ENCODE data around the gene ARL6IP1. TPM values are rescaled to one million over a fixed set of nuclear protein-coding genes. Genes with fewer than 3 reads are reported as not detected.

ARL6IP1 gene
- total RNA-seq, 1 donor from 2014 or later: 128 TPM

GRCh38 chr16:18809165-18809564 lies 7.8 kb upstream of the ARL6IP1 start:
- peaks cover 37% of the 10 kb centered on the region for H3K36me3 ChIP-seq (ENCODE audit: insufficient read depth, low read length)
- H3K4me3 ChIP-seq (ENCODE audit: insufficient read depth, low read depth, low read length): no peak overlapping the region
- TF ChIP-seq CTCF (IDR thresholded peaks at IDR 0.05; ENCODE audit: insufficient read depth, low read depth, low read length) (no peak), EZH2 (IDR thresholded peaks at IDR 0.05; ENCODE audit: insufficient read depth, low read length) (no peak)
- Mint-ChIP-seq H3K4me1 (ENCODE audit: low read depth, unreplicated experiment) (peaks cover 14% of the 10 kb centered on the region), H3K27ac (ENCODE audit: unreplicated experiment) (no peak overlapping the region), H3K4me3 (ENCODE audit: unreplicated experiment) (no peak overlapping the region), H3K27me3 (ENCODE audit: low read depth, unreplicated experiment) (peaks cover 1% of the 10 kb centered on the region), H3K36me3 (ENCODE audit: low read depth, unreplicated experiment) (peaks cover 23% of the 10 kb centered on the region), H3K9me3 (ENCODE audit: unreplicated experiment) (no peaks in the 10 kb centered on the region)
- peaks cover 2% of the 10 kb centered on the region for H3K4me1 ChIP-seq (ENCODE audit: insufficient read depth, low read length)
- no peaks in the 10 kb centered on the region for H4K20me1 ChIP-seq (ENCODE audit: insufficient read depth, low read length)
- H3K9me3 ChIP-seq (ENCODE audit: insufficient read depth, low read depth, low read length): no peaks in the 10 kb centered on the region
- no peak overlapping the region for H2AFZ ChIP-seq (ENCODE audit: low read depth, low read length)
- DNase-seq (ENCODE audit: low read depth) (no peak), FAIRE-seq (no peak)
- no peak overlapping the region for H3K4me2 ChIP-seq (ENCODE audit: low read length)
- H3K9ac ChIP-seq (ENCODE audit: low read length): no peak overlapping the region
- no peaks in the 10 kb centered on the region for H3K27me3 ChIP-seq (ENCODE audit: insufficient read depth, low read length)
- peaks cover 9% of the 10 kb centered on the region for H3K79me2 ChIP-seq (ENCODE audit: insufficient read depth, low read length)
- no peak overlapping the region for H3K27ac ChIP-seq (ENCODE audit: low read depth, low read length)

GRCh38 chr16:18805257-18805773 lies 4.0 kb upstream of the ARL6IP1 start:
- Histone ChIP-seq H4K20me1 (ENCODE audit: insufficient read depth, low read length) (peaks cover 9% of the 10 kb centered on the region), H3K4me2 (ENCODE audit: low read length) (no peak overlapping the region), H3K9ac (ENCODE audit: low read length) (no peak overlapping the region), H3K27ac (ENCODE audit: low read depth, low read length) (no peak overlapping the region), H2AFZ (ENCODE audit: low read depth, low read length) (no peak overlapping the region), H3K4me3 (ENCODE audit: insufficient read depth, low read depth, low read length) (no peak overlapping the region), H3K36me3 (ENCODE audit: insufficient read depth, low read length) (peaks cover 20% of the 10 kb centered on the region), H3K9me3 (ENCODE audit: insufficient read depth, low read depth, low read length) (no peaks in the 10 kb centered on the region), H3K79me2 (ENCODE audit: insufficient read depth, low read length) (peaks cover 19% of the 10 kb centered on the region), H3K27me3 (ENCODE audit: insufficient read depth, low read length) (no peaks in the 10 kb centered on the region), H3K4me1 (ENCODE audit: insufficient read depth, low read length) (peaks cover 15% of the 10 kb centered on the region)
- peaks cover 12% of the 10 kb centered on the region for H3K36me3 Mint-ChIP-seq (ENCODE audit: low read depth, unreplicated experiment)
- FAIRE-seq (no peak), DNase-seq (ENCODE audit: low read depth) (no peak)
- no peak overlapping the region for H3K27ac Mint-ChIP-seq (ENCODE audit: unreplicated experiment)
- peaks cover 1% of the 10 kb centered on the region for H3K27me3 Mint-ChIP-seq (ENCODE audit: low read depth, unreplicated experiment)
- TF ChIP-seq EZH2 (IDR thresholded peaks at IDR 0.05; ENCODE audit: insufficient read depth, low read length) (no peak), CTCF (IDR thresholded peaks at IDR 0.05; ENCODE audit: insufficient read depth, low read depth, low read length) (no peak)
- peaks cover 26% of the 10 kb centered on the region for H3K4me1 Mint-ChIP-seq (ENCODE audit: low read depth, unreplicated experiment)
- no peaks in the 10 kb centered on the region for H3K9me3 Mint-ChIP-seq (ENCODE audit: unreplicated experiment)
- H3K4me3 Mint-ChIP-seq (ENCODE audit: unreplicated experiment): no peak overlapping the region

- peak overlapping the region; percentile 41 for H3K27ac ChIP-seq (ENCODE audit: low read depth, low read length)
- H3K4me3 Mint-ChIP-seq (ENCODE audit: unreplicated experiment): peak overlapping the region; percentile 17
- peak overlapping the region; percentile 54 for H3K27ac Mint-ChIP-seq (ENCODE audit: unreplicated experiment)
Measured at GRCh38 chr16:18804540-18804939, 3.2 kb upstream of the ARL6IP1 start.

More at GRCh38 chr16:18804540-18804939, 3.2 kb upstream of the ARL6IP1 start:
- peaks cover 17% of the 10 kb centered on the region for H4K20me1 ChIP-seq (ENCODE audit: insufficient read depth, low read length)
- TF ChIP-seq CTCF (IDR thresholded peaks at IDR 0.05; ENCODE audit: insufficient read depth, low read depth, low read length): no peak
- TF ChIP-seq EZH2 (IDR thresholded peaks at IDR 0.05; ENCODE audit: insufficient read depth, low read length): no peak
- FAIRE-seq (no peak), DNase-seq (ENCODE audit: low read depth) (no peak)
- H3K9ac ChIP-seq (ENCODE audit: low read length): peak overlapping the region; percentile 35
- Mint-ChIP-seq H3K4me1 (ENCODE audit: low read depth, unreplicated experiment) (peaks cover 29% of the 10 kb centered on the region), H3K36me3 (ENCODE audit: low read depth, unreplicated experiment) (peaks cover 12% of the 10 kb centered on the region), H3K27me3 (ENCODE audit: low read depth, unreplicated experiment) (peaks cover 1% of the 10 kb centered on the region), H3K9me3 (ENCODE audit: unreplicated experiment) (no peaks in the 10 kb centered on the region)
- no peaks in the 10 kb centered on the region for H3K9me3 ChIP-seq (ENCODE audit: insufficient read depth, low read depth, low read length)
- peaks cover 27% of the 10 kb centered on the region for H3K79me2 ChIP-seq (ENCODE audit: insufficient read depth, low read length)
- peak overlapping the region; percentile 61 for H3K4me2 ChIP-seq (ENCODE audit: low read length)
- H3K27me3 ChIP-seq (ENCODE audit: insufficient read depth, low read length): no peaks in the 10 kb centered on the region
- H3K4me3 ChIP-seq (ENCODE audit: insufficient read depth, low read depth, low read length): no peak overlapping the region
- H2AFZ ChIP-seq (ENCODE audit: low read depth, low read length): no peak overlapping the region
- H3K36me3 ChIP-seq (ENCODE audit: insufficient read depth, low read length): peaks cover 15% of the 10 kb centered on the region
- H3K4me1 ChIP-seq (ENCODE audit: insufficient read depth, low read length): peaks cover 23% of the 10 kb centered on the region
